Urinary bladder (tissue), 4 donors: ENCODE data around the gene COX6B1. TPM values are rescaled to one million over a fixed set of nuclear protein-coding genes. Genes with fewer than 3 reads are reported as not detected.
"Not testable (repeated sequence)": the region's sequence is repeated elsewhere in the genome, so short reads cannot be mapped to it uniquely, and the experiment has no call there.

Experiments
- DNase-seq: peaks from one replicate; pipeline ENCODE4 v3.0.0-alpha.2; 2015; ENCODE audit errors: extremely low spot score
- H3K27ac ChIP-seq: one replicate; pipeline ENCODE4 v1.5.1; 2013; ENCODE audit warnings: low read depth, mild to moderate bottlenecking, moderate library complexity
- H3K36me3 ChIP-seq: one replicate; pipeline ENCODE4 v1.6.1; 2013; ENCODE audit warnings: mild to moderate bottlenecking, moderate library complexity; ENCODE audit not compliant: insufficient read depth
- H3K4me1 ChIP-seq: one replicate; pipeline ENCODE4 v1.6.1; 2013; ENCODE audit warnings: mild to moderate bottlenecking, moderate library complexity; ENCODE audit not compliant: insufficient read depth
- H3K4me3 ChIP-seq: one replicate; pipeline ENCODE4 v1.5.1; 2013; ENCODE audit warnings: low read depth, low read length
- WGBS: extraction: QIAGEN DNeasy Blood & Tissue Kit; methylation state at CpG from one replicate; pipeline ENCODE4 v1.1.7; 2013; 5-methylcytosine and 5-hydroxymethylcytosine counted together
- polyA plus RNA-seq: library from polyadenylated mRNA; stranded (reverse); fragments of 200-250 nt; gene quantifications from one replicate; pipeline ENCODE4 v1.2.3, GENCODE V29; 2013
- total RNA-seq: library from RNA; depleted of rRNA; stranded (reverse); fragments of >200 nt; gene quantifications from one replicate; pipeline ENCODE4 v1.2.3, GENCODE V29; 2014
- donor health status: healthy with polysubstance abuse.
- donor health status: healthy.

The COX6B1 gene
- total and polyA plus RNA-seq, 2 donors = 192 to 592 TPM

DNA sequence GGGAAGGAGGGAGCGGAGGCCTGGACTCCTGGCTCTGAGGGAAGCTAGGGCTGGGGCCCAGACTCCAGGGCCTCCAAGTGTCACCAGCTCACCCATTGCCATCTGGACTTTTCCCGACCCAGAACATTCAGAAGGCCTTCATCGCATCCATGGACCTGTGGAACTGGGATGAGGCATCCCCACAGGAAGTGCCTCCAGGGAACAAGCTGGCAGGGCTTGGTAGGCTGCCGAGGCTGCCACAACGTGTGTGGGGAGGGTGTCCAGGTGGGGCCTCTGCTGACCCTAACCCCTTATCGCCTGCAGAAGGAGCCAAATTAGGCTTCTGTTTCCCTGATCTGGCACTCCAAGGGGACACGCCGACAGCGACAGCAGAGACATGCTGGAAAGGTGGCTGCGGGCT is 5.8 kb upstream of the COX6B1 start:
- no peak for DNase-seq
- Histone ChIP-seq H3K4me3 (no peak overlapping the region), H3K4me1 (no peaks in the 10 kb centered on the region), H3K27ac (no peak overlapping the region), H3K36me3 (no peaks in the 10 kb centered on the region)
- 76% methylated on average over 10 of the region's 10 CpGs for WGBS

- H3K4me1 ChIP-seq = no peaks in the 10 kb centered on the region
- DNase-seq = no peak
- no peaks in the 10 kb centered on the region for H3K36me3 ChIP-seq
- H3K4me3 ChIP-seq = peak overlapping the region; percentile 54
- H3K27ac ChIP-seq = peak overlapping the region; percentile 41
- WGBS = 32% methylated on average over 15 of the region's 15 CpGs
Observed at GRCh38 chr19:35642798-35643254, 5.3 kb upstream of the COX6B1 start.

- WGBS = 1% methylated on average over 69 of the region's 69 CpGs
- no peaks in the 10 kb centered on the region for H3K4me1 ChIP-seq
- H3K27ac ChIP-seq = peak overlapping the region; percentile 48
- peak; percentile 65 for DNase-seq
- H3K4me3 ChIP-seq = peak overlapping the region; percentile 54
- H3K36me3 ChIP-seq = no peaks in the 10 kb centered on the region
Observed at GRCh38 chr19:35643255-35644205, 4.6 kb upstream of the COX6B1 start.

- H3K4me1 ChIP-seq = no peaks in the 10 kb centered on the region
- peak; percentile 82 for DNase-seq
- under 1% methylated on average over 60 of the region's 60 CpGs for WGBS
- peak overlapping the region; percentile 76 for H3K27ac ChIP-seq
- peak overlapping the region; percentile 54 for H3K4me3 ChIP-seq
- no peaks in the 10 kb centered on the region for H3K36me3 ChIP-seq
Observed at GRCh38 chr19:35644206-35644986, 3.7 kb upstream of the COX6B1 start.

GRCh38 chr19:35644987-35645679 is 3.0 kb upstream of the COX6B1 start:
- 15% methylated on average over 20 of the region's 20 CpGs for WGBS
- DNase-seq = no peak
- peak overlapping the region; percentile 54 for H3K4me3 ChIP-seq
- H3K27ac ChIP-seq = no peak overlapping the region
- H3K4me1 ChIP-seq = no peaks in the 10 kb centered on the region
- H3K36me3 ChIP-seq = no peaks in the 10 kb centered on the region

- no peak for DNase-seq
- no peak overlapping the region for H3K4me3 ChIP-seq
- WGBS = 78% methylated on average over 7 of the region's 7 CpGs
- no peaks in the 10 kb centered on the region for H3K4me1 ChIP-seq
- H3K27ac ChIP-seq = no peak overlapping the region
- H3K36me3 ChIP-seq = no peaks in the 10 kb centered on the region
Observed at GRCh38 chr19:35645680-35646511, 2.2 kb upstream of the COX6B1 start.

- Histone ChIP-seq H3K4me3 (no peak overlapping the region), H3K36me3 (peaks cover 2% of the 10 kb centered on the region), H3K27ac (no peak overlapping the region), H3K4me1 (no peaks in the 10 kb centered on the region)
- 76% methylated on average over 9 of the region's 9 CpGs for WGBS
- no peak for DNase-seq
Observed at GRCh38 chr19:35650581-35650980, 2.5 kb downstream of the COX6B1 start.

DNA sequence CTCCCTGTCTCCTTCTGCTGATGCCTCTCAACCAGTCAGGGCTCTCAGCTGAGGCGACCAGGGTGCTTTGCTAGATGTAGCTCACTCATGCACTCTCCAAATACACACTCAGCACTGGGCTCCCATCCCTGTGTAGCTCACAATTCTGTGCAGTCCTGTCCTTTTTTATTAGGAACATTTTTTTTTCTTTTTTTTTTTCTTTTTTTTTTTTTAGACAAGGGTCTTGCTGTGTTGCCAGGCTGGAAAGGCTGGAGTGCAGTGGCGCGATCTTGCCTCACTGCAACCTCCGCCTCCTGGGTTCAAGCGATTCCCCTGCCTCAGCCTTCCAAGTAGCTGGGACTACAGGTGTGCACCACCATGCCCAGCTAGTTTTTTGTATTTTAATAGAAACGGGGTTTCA is 6.7 kb downstream of the COX6B1 start:
- not testable (repeated sequence) for H3K36me3 ChIP-seq, H3K27ac ChIP-seq
- 98% methylated on average over 6 of the region's 6 CpGs for WGBS

GRCh38 chr19:35655600-35655999 is 7.5 kb downstream of the COX6B1 start:
- peaks cover 6% of the 10 kb centered on the region for H3K36me3 ChIP-seq
- 94% methylated on average over 4 of the region's 4 CpGs for WGBS
- DNase-seq = no peak

More for the DNA sequence above, 6.7 kb downstream of the COX6B1 start:
- not testable (repeated sequence) for H3K4me1 ChIP-seq, DNase-seq, H3K4me3 ChIP-seq

DNA sequence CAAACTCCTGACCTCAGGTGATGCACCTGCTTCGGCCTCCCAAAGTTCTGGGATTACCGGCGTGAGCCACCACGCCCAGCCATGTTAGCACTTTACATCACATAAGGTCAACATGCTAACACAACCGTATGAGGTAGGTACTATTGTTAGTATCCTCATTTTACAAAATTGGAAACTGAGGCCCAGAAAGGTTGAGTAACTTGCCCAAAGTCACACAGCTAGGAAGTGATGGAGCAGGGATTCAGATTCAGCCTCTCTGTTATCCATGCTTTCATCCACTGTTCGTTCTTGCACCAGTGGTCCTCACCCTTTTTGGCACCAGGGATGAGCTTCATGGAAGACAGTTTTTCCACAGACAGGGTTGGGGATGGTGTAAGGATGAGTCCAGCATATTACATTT is 8.6 kb downstream of the COX6B1 start:
- Histone ChIP-seq H3K4me1 (no peaks in the 10 kb centered on the region), H3K27ac (no peak overlapping the region), H3K4me3 (no peak overlapping the region), H3K36me3 (peaks cover 6% of the 10 kb centered on the region)
- 96% methylated on average over 6 of the region's 6 CpGs for WGBS
- no peak for DNase-seq

More at GRCh38 chr19:35655600-35655999, 7.5 kb downstream of the COX6B1 start:
- Histone ChIP-seq H3K4me1 (no peaks in the 10 kb centered on the region), H3K4me3 (no peak overlapping the region), H3K27ac (no peak overlapping the region)

DNA sequence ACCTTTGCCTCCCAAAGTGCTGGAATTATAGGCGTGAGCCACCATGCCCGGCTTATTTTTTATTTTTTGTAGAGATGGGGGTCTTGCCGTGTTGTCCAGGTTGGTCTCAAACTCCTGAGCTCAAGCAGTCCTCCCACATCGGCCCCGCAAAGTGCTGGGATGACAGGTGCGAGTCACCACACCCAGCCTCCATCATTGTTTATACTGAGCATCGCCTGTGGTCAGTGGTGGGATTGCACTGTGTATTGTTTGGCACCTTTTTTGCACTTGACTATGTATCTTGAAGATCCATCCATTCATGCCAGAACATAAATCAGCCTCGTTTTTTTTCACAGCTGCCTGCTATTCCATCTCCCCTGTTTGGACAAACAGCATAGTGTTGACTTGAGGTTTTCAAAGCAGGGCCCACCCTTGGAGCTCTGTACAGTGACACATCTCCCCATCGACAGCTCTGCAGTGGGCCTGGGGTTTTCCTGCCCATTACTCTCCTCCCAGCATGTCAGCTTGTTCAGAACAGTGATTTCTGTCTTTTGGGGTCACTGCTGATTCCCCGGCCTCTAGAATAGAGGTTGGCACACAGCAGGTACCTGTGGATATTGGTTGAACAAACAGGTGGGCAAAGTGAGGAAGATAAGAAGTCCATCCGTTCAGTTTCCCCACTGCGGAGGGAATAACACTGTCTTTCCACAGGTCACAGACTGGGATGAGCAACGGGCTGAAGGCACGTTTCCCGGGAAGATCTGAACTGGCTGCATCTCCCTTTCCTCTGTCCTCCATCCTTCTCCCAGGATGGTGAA is 10.0 kb downstream of the COX6B1 start:
- Histone ChIP-seq H3K4me1 (no peaks in the 10 kb centered on the region), H3K27ac (no peak overlapping the region), H3K36me3 (peaks cover 6% of the 10 kb centered on the region), H3K4me3 (no peak overlapping the region)
- 82% methylated on average over 15 of the region's 15 CpGs for WGBS
- no peak for DNase-seq

DNA sequence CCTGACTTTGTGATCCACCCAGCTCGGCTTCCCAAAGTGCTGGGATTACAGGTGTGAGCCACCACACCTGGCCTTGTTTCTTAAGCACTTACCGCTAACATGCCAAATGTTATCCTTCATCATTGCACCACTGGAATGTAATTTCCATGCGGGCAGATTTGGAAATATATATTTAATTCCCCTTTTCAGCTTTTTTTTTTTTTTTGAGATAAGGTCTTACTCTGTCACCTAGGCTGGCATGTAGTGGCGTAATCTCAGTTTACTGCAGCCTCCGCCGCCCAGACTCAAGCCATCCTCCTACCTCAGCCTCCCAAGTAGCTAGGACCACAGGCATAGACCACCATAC is 13.8 kb downstream of the COX6B1 start:
- peaks cover 5% of the 10 kb centered on the region for H3K36me3 ChIP-seq
- WGBS = 99% methylated on average over 6 of the region's 6 CpGs
- H3K27ac ChIP-seq = no peak overlapping the region
- H3K4me1 ChIP-seq = no peaks in the 10 kb centered on the region
- DNase-seq = no peak
- no peak overlapping the region for H3K4me3 ChIP-seq
